HUES48 (cell line): ENCODE results near the gene VSIG4.
"Not testable (repeated sequence)": the region's sequence is repeated elsewhere in the genome, so short reads cannot be mapped to it uniquely, and the experiment has no call there.

Experiments used
- H3K27ac ChIP-seq: one replicate; pipeline ENCODE4 v1.7.0; 2013; ENCODE audit warnings: low read depth, low read length, inconsistent platforms
- H3K27me3 ChIP-seq: 2 replicates; pipeline ENCODE4 v1.6.1; 2013; ENCODE audit warnings: mild to moderate bottlenecking, low read length; ENCODE audit not compliant: control insufficient read depth, insufficient read depth
- H3K36me3 ChIP-seq: 2 replicates; pipeline ENCODE4 v1.6.1; 2013; ENCODE audit warnings: low read length; ENCODE audit not compliant: control insufficient read depth, insufficient read depth
- H3K4me1 ChIP-seq: 2 replicates; pipeline ENCODE4 v1.6.1; 2013; ENCODE audit warnings: mild to moderate bottlenecking, low read length; ENCODE audit not compliant: control insufficient read depth, insufficient read depth
- H3K4me3 ChIP-seq: 2 replicates; pipeline ENCODE4 v1.5.1; 2013; ENCODE audit warnings: mild to moderate bottlenecking, low read depth, low read length
- H3K9ac ChIP-seq: 2 replicates; pipeline ENCODE4 v1.6.1; 2013; ENCODE audit warnings: mild to moderate bottlenecking, low read depth, low read length, moderate library complexity
- H3K9me3 ChIP-seq: 2 replicates; pipeline ENCODE4 v1.6.1; 2013; ENCODE audit warnings: low read length; ENCODE audit not compliant: control insufficient read depth, insufficient read depth

Gene VSIG4

DNA sequence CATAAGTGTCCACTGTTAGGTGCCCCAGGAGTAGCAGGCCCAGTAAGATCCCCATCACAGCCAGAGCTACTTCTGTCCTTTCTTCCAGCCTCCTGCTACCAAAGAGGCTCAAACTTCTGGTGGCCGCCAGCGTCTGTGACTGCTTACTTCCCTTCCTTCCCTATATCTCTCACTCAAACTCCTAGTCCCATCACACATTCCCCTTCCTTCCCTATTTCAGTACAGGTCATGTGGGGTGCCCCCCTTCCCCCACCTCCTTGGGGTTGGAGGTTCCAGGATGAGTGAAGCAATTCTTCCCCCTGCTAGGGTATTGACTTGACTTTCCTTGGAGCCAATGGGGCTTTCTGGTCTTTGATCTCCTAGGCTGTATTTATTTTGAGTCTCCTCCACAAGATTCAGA is at the start of gene VSIG4:
Gene VSIG4, minus strand, starts transcription at position 137 of the 400 bp plus-strand sequence. Its CDS starts 82 bp downstream, at position 55.
- H3K9me3 ChIP-seq = peaks cover 14% of the 10 kb centered on the region
- H3K4me3 ChIP-seq = no peak within 1 kb of the TSS
- H3K9ac ChIP-seq = no peak within 1 kb of the TSS
- H3K27ac ChIP-seq = no peak within 1 kb of the TSS
- H3K4me1 ChIP-seq = no peaks in the 10 kb centered on the region; the same call in 1 of the 2 replicates
- no peaks in the 10 kb centered on the region for H3K27me3 ChIP-seq
- H3K36me3 ChIP-seq = no peaks in the 10 kb centered on the region

- no peaks in the 10 kb centered on the region for H3K4me1 ChIP-seq
- H3K4me3 ChIP-seq = no peak overlapping the region
- H3K9me3 ChIP-seq = peaks cover 37% of the 10 kb centered on the region
- H3K27ac ChIP-seq = no peak overlapping the region
- H3K27me3 ChIP-seq = no peaks in the 10 kb centered on the region
- H3K9ac ChIP-seq = no peak overlapping the region
- H3K36me3 ChIP-seq = no peaks in the 10 kb centered on the region
These were observed 36.9 kb upstream of the VSIG4 start for GRCh38 chrX:66076801-66077200.

- no peaks in the 10 kb centered on the region for H3K27me3 ChIP-seq
- H3K4me3 ChIP-seq = no peak overlapping the region
- peaks cover 46% of the 10 kb centered on the region for H3K9me3 ChIP-seq
- no peak overlapping the region for H3K27ac ChIP-seq
- no peak overlapping the region for H3K9ac ChIP-seq
- H3K4me1 ChIP-seq = no peaks in the 10 kb centered on the region
- no peaks in the 10 kb centered on the region for H3K36me3 ChIP-seq
These were observed 35.3 kb upstream of the VSIG4 start for GRCh38 chrX:66074920-66075879.

GRCh38 chrX:66071126-66071525 is 31.2 kb upstream of the VSIG4 start:
- Histone ChIP-seq H3K9me3 (peaks cover 35% of the 10 kb centered on the region), H3K27ac (no peak overlapping the region), H3K4me1 (no peaks in the 10 kb centered on the region), H3K27me3 (no peaks in the 10 kb centered on the region), H3K4me3 (no peak overlapping the region), H3K9ac (no peak overlapping the region), H3K36me3 (no peaks in the 10 kb centered on the region)

DNA sequence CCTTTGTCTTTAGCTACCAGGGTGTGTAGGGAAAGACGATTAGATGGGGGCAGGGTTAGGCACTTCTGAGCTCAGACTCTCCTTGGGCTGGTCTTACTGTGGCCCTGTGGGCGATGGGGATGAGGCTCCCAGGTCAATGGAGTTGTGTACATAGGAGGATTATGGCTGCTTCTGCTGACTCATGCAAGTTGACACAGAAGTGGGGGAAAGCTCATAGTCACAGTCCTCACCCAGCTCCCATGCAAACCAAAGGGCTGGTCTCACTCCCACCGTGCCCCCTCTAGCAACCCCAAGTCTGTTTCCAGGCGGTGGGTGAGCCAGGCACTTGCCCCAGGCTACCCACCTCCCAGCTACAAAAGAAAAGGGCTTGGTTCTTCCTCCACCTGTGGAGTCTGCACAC is 24.4 kb upstream of the VSIG4 start:
- no peak overlapping the region for H3K4me3 ChIP-seq
- H3K36me3 ChIP-seq = no peaks in the 10 kb centered on the region
- H3K9ac ChIP-seq = no peak overlapping the region
- peaks cover 35% of the 10 kb centered on the region for H3K9me3 ChIP-seq
- H3K27ac ChIP-seq = no peak overlapping the region
- H3K27me3 ChIP-seq = no peaks in the 10 kb centered on the region
- no peaks in the 10 kb centered on the region for H3K4me1 ChIP-seq

- not testable (repeated sequence) for H3K4me3 ChIP-seq, H3K36me3 ChIP-seq, H3K9ac ChIP-seq, H3K4me1 ChIP-seq, H3K27me3 ChIP-seq, H3K27ac ChIP-seq
- peaks cover 26% of the 10 kb centered on the region for H3K9me3 ChIP-seq
These were observed 17.1 kb upstream of the VSIG4 start for GRCh38 chrX:66057019-66057418.

- Histone ChIP-seq H3K9ac (no peak overlapping the region), H3K9me3 (peaks cover 24% of the 10 kb centered on the region), H3K27ac (no peak overlapping the region)
These were observed 15.1 kb upstream of the VSIG4 start for GRCh38 chrX:66054978-66055377.

GRCh38 chrX:66053414-66053813 is 13.5 kb upstream of the VSIG4 start:
- Histone ChIP-seq H3K9ac (no peak overlapping the region), H3K4me1 (no peaks in the 10 kb centered on the region), H3K27ac (no peak overlapping the region), H3K4me3 (no peak overlapping the region), H3K9me3 (peaks cover 21% of the 10 kb centered on the region), H3K36me3 (no peaks in the 10 kb centered on the region), H3K27me3 (no peaks in the 10 kb centered on the region)

More at GRCh38 chrX:66054978-66055377, 15.1 kb upstream of the VSIG4 start:
- H3K4me3 ChIP-seq = no peak overlapping the region
- no peaks in the 10 kb centered on the region for H3K36me3 ChIP-seq
- no peaks in the 10 kb centered on the region for H3K4me1 ChIP-seq
- no peaks in the 10 kb centered on the region for H3K27me3 ChIP-seq

- no peaks in the 10 kb centered on the region for H3K4me1 ChIP-seq
- H3K36me3 ChIP-seq = no peaks in the 10 kb centered on the region
- H3K4me3 ChIP-seq = no peak overlapping the region
- H3K27ac ChIP-seq = no peak overlapping the region
- no peaks in the 10 kb centered on the region for H3K27me3 ChIP-seq
- H3K9ac ChIP-seq = no peak overlapping the region
- peaks cover 28% of the 10 kb centered on the region for H3K9me3 ChIP-seq
These were observed 12.1 kb upstream of the VSIG4 start for GRCh38 chrX:66051980-66052379.

DNA sequence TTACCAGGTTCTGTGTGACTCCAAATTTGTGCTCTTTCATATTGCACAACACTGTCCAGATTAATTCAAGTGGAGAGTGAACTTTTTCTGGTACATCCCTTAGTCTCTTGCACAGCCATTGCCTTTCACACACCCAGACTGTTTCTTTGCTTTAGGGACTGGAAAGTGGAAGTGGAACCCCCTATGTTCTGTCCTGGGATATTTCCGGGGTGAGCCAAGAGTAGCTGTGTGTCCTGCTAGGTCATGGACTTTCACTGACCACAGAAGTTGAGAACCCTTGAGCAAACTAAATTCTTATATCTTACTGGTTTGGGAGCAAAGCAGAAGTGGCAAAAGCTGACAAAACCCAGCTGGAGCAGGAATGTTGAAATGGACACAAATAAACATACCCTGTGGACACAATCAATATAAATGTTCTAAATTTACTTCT is 10.3 kb upstream of the VSIG4 start:
- H3K9ac ChIP-seq = no peak overlapping the region
- H3K9me3 ChIP-seq = peaks cover 23% of the 10 kb centered on the region
- no peak overlapping the region for H3K4me3 ChIP-seq
- H3K36me3 ChIP-seq = no peaks in the 10 kb centered on the region
- no peaks in the 10 kb centered on the region for H3K4me1 ChIP-seq
- no peaks in the 10 kb centered on the region for H3K27me3 ChIP-seq
- no peak overlapping the region for H3K27ac ChIP-seq

DNA sequence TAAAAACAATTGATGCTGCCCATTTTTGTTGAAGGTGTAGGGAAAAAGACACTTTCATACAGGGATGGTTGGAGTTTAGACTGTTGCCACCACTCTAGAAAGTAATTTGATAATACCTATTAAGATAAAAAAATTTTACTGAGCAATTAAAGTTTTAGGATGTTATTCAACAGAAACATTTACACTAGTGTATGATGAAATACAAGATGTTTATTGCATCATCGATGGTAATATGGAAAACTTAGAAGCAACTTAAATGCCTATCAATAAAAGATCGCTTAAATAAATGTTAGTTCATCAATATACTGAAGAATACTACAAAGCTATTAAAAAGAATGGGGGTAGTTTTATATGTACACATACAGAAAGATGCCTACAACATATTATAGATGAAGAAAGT is 9.2 kb upstream of the VSIG4 start:
- Histone ChIP-seq H3K27ac (no peak overlapping the region), H3K4me3 (no peak overlapping the region), H3K27me3 (no peaks in the 10 kb centered on the region), H3K9me3 (peaks cover 15% of the 10 kb centered on the region; the same call in 1 of the 2 replicates), H3K4me1 (no peaks in the 10 kb centered on the region), H3K36me3 (no peaks in the 10 kb centered on the region), H3K9ac (no peak overlapping the region)
